IMR-90 (cell line): Measurements from ENCODE around the gene NSD2. TPM values are rescaled to one million over a fixed set of nuclear protein-coding genes. Genes with fewer than 3 reads are reported as not detected.
"Not testable (repeated sequence)": the region's sequence is repeated elsewhere in the genome, so short reads cannot be mapped to it uniquely, and the experiment has no call there.

Experiments used
- ATAC-seq: fragments of 200-7000 bp; cut with Tn5 transposase; 2 replicates; pipeline ENCODE4 v1.9.1; 2020; ENCODE audit warnings: low read depth, mild to moderate bottlenecking, moderate library complexity
- BruUV-seq: library from RNA; stranded (reverse); fragments of 400-500 nt; replicated peaks from 2 replicates; lab custom pipeline; 2021; lab: Mats Ljungman, UMichigan
- CTCF ChIA-PET: fragments of 300-600 bp; formaldehyde crosslinking; extraction: SDS; loops from one replicate; lab custom pipeline; 2021; ENCODE audit warnings: antibody characterized with exemption; lab: Yijun Ruan, JAX
- POLR2A ChIA-PET: fragments of 300-600 bp; sonication (Branson Sonifier 250); formaldehyde crosslinking; loops from one replicate; lab custom pipeline; 2022; ENCODE audit warnings: antibody characterized with exemption; ENCODE audit not compliant: unreplicated experiment; lab: Charles Lee
- DNase-seq: peaks from one replicate; pipeline ENCODE4 v3.0.0; 2013
- H2AFZ ChIP-seq: replicated peaks from 2 replicates; pipeline ENCODE3; 2013; ENCODE audit warnings: low read length, mild to moderate bottlenecking; ENCODE audit not compliant: poor library complexity
- H2AK5ac ChIP-seq: 2 replicates; pipeline ENCODE4 v1.6.1; 2013; ENCODE audit warnings: low read depth, low read length, inconsistent platforms
- H2AK9ac ChIP-seq: replicated peaks from 2 replicates; pipeline ENCODE3; 2013; ENCODE audit warnings: mild to moderate bottlenecking, low read depth, low read length, moderate library complexity; ENCODE audit not compliant: poor library complexity
- H2BK120ac ChIP-seq: 2 replicates; pipeline ENCODE4 v1.6.1; 2013; ENCODE audit warnings: low read depth, low read length, inconsistent platforms
- H2BK15ac ChIP-seq: 3 replicates; pipeline ENCODE4 v1.6.1; 2013; ENCODE audit warnings: low read depth, low read length, inconsistent platforms
- H2BK20ac ChIP-seq: 2 replicates; pipeline ENCODE4 v1.6.1; 2013; ENCODE audit warnings: low read depth, mild to moderate bottlenecking, inconsistent platforms, low read length, moderate library complexity
- H2BK5ac ChIP-seq: 2 replicates; pipeline ENCODE4 v1.6.1; 2013; ENCODE audit warnings: mild to moderate bottlenecking, low read depth, low read length, inconsistent platforms; ENCODE audit not compliant: poor library complexity, severe bottlenecking
- H3K14ac ChIP-seq: replicated peaks from 2 replicates; pipeline ENCODE4 v1.6.1; 2013; ENCODE audit warnings: low read depth, low read length, inconsistent platforms
- H3K18ac ChIP-seq: 2 replicates; pipeline ENCODE4 v1.6.1; 2013; ENCODE audit warnings: low read depth, low read length, control low read depth
- H3K23ac ChIP-seq: 2 replicates; pipeline ENCODE4 v1.6.1; 2013; ENCODE audit warnings: low read depth, low read length, inconsistent platforms
- H3K27ac ChIP-seq: 2 replicates; pipeline ENCODE4 v1.5.1; 2013; ENCODE audit warnings: mild to moderate bottlenecking, control low read depth, low read length; ENCODE audit not compliant: insufficient read depth
- H3K27me3 ChIP-seq: 2 replicates; pipeline ENCODE4 v1.6.1; 2013; ENCODE audit warnings: low read length; ENCODE audit not compliant: control insufficient read depth, insufficient read depth
- H3K36me3 ChIP-seq: 2 replicates; pipeline ENCODE4 v1.6.1; 2013; ENCODE audit warnings: low read length, mixed read lengths; ENCODE audit not compliant: control insufficient read depth, insufficient read depth
- H3K4ac ChIP-seq: 2 replicates; pipeline ENCODE4 v1.6.1; 2013; ENCODE audit warnings: low read depth, low read length, inconsistent platforms
- H3K4me1 ChIP-seq: 2 replicates; pipeline ENCODE4 v1.6.1; 2013; ENCODE audit warnings: low read length, mixed read lengths; ENCODE audit not compliant: control insufficient read depth, insufficient read depth
- H3K4me2 ChIP-seq: 2 replicates; pipeline ENCODE4 v1.6.1; 2013; ENCODE audit warnings: low read depth, mild to moderate bottlenecking, control low read depth, low read length, moderate library complexity
- H3K4me3 ChIP-seq: 2 replicates; pipeline ENCODE4 v1.5.1; 2013; ENCODE audit warnings: low read depth, mild to moderate bottlenecking, control low read depth, low read length, moderate library complexity; ENCODE audit not compliant: insufficient read depth
- H3K56ac ChIP-seq: 2 replicates; pipeline ENCODE4 v1.6.1; 2013; ENCODE audit warnings: low read length, inconsistent platforms; ENCODE audit not compliant: insufficient read depth; ENCODE audit errors: extremely low read depth
- H3K79me1 ChIP-seq, 2 experiments: 2 replicates each; pipeline ENCODE4 v1.6.1; 2013; ENCODE audit warnings: low read length in 2 of 2, inconsistent platforms in 1 of 2, low read depth in 1 of 2
- H3K9ac ChIP-seq: 2 replicates; pipeline ENCODE4 v1.6.1; 2013; ENCODE audit warnings: low read depth, low read length, control low read depth
- H3K9me1 ChIP-seq: 2 replicates; pipeline ENCODE4 v1.6.1; 2013; ENCODE audit warnings: low read length, inconsistent platforms; ENCODE audit not compliant: insufficient read depth
- H3K9me3 ChIP-seq: 2 replicates; pipeline ENCODE4 v1.6.1; 2013; ENCODE audit warnings: low read length; ENCODE audit not compliant: control insufficient read depth, insufficient read depth
- H4K20me1 ChIP-seq: 2 replicates; pipeline ENCODE4 v1.6.1; 2013; ENCODE audit warnings: low read length, inconsistent platforms; ENCODE audit not compliant: insufficient read depth
- H4K5ac ChIP-seq: 2 replicates; pipeline ENCODE4 v1.6.1; 2013; ENCODE audit warnings: mild to moderate bottlenecking, low read depth, low read length, control low read depth
- H4K8ac ChIP-seq, 2 experiments: 2 replicates each; pipeline ENCODE4 v1.6.1; 2013; ENCODE audit warnings: low read depth in 2 of 2, low read length in 2 of 2, control low read depth in 1 of 2, inconsistent platforms in 1 of 2
- H4K91ac ChIP-seq: 2 replicates; pipeline ENCODE4 v1.6.1; 2013; ENCODE audit warnings: low read depth, low read length, inconsistent platforms; ENCODE audit not compliant: insufficient read depth
- MAZ ChIP-seq: IDR thresholded peaks from 2 replicates; pipeline ENCODE4 v1.6.1; 2012; ENCODE audit warnings: low read depth, mild to moderate bottlenecking, low read length, improper control_type of control experiment, moderate library complexity, borderline replicate concordance
- WGBS, 2 experiments: methylation state at CpG; one replicate each; pipeline versions ENCODE4 v1.1.5 to v1.1.7; 2013; ENCODE audit warnings: missing lambda C conversion rate in 2 of 2; ENCODE audit not compliant: insufficient read length in 1 of 2; ENCODE audit errors: extremely low coverage in 2 of 2; 5-methylcytosine and 5-hydroxymethylcytosine counted together
- dilution Hi-C: fragments of 300-500 bp; cut with HindIII; formaldehyde crosslinking; loops from one replicate; pipeline ENCODE4 v1.14.3; 2018; ENCODE audit warnings: low sequenced_read_pairs; ENCODE audit not compliant: unreplicated experiment
- in situ Hi-C: fragments of 300-500 bp; cut with MboI; formaldehyde crosslinking; loops from 3 replicates; pipeline ENCODE4 v1.14.3; 2019; ENCODE audit warnings: low sequenced_read_pairs, inconsistent platforms, mixed read lengths
- intact Hi-C: fragments of 100-400 bp; cut with micrococcal nuclease; formaldehyde crosslinking; loops from 2 replicates; pipeline ENCODE4 v1.10.0; 2022
- polyA plus RNA-seq, 3 experiments: library from polyadenylated mRNA; depleted of rRNA; stranded (reverse); fragments of >200 nt; gene quantifications; 2 replicates each; pipeline ENCODE4 v1.2.3, GENCODE V29; 2012; ENCODE audit warnings: low replicate concordance in 1 of 3
- total RNA-seq: library from RNA; depleted of rRNA; stranded (reverse); fragments of >200 nt; gene quantifications from 2 replicates; pipeline ENCODE4 v1.2.3, GENCODE V29; 2012

The NSD2 gene
- total and polyA plus RNA-seq, 2 of the 4 experiments (the other 2 are of a cell fraction) = 35.9 to 68.1 TPM

GRCh38 chr4:1843852-1844251, 27.3 kb upstream of the NSD2 start:
- no peak for DNase-seq
- in situ Hi-C loops = no loop called here
- Histone ChIP-seq H3K9me1 (peaks cover 18% of the 10 kb centered on the region), H4K20me1 (peaks cover 30% of the 10 kb centered on the region), H2BK120ac (peak overlapping the region; percentile 26; the same call in 1 of the 2 replicates), H3K27ac (peak overlapping the region; percentile 4; the same call in 1 of the 2 replicates), H4K5ac (no peak overlapping the region), H3K79me1 (peaks cover 18 to 67% of the 10 kb centered on the region in 2 experiments), H2BK20ac (no peak overlapping the region), H2AK5ac (peak overlapping the region; percentile 29; the same call in 1 of the 2 replicates), H2BK5ac (no peak overlapping the region), H2BK15ac (no peak overlapping the region), H3K23ac (peak overlapping the region; percentile 42; the same call in 1 of the 2 replicates), H4K91ac (peak overlapping the region; percentile 1; the same call in 1 of the 2 replicates), H3K14ac (no peak overlapping the region; the same call in 1 of the 2 replicates), H3K36me3 (peaks cover 36% of the 10 kb centered on the region), H4K8ac (peak overlapping the region in 1 of 2 experiments; percentile 58; a peak in 1 of 4 replicates), H3K4me2 (no peak overlapping the region), H2AK9ac (peak overlapping the region; percentile 33), H3K56ac (no peak overlapping the region), H3K4ac (peak overlapping the region; percentile 52; the same call in 1 of the 2 replicates), H3K27me3 (no peaks in the 10 kb centered on the region), H2AFZ (no peak overlapping the region), H3K9ac (no peak overlapping the region), H3K9me3 (no peaks in the 10 kb centered on the region), H3K4me3 (no peak overlapping the region), H3K18ac (no peak overlapping the region), H3K4me1 (peaks cover 21% of the 10 kb centered on the region)
- ChIA-PET POLR2A (no interaction called here), CTCF (no interaction called here)
- intact Hi-C loops = loop anchor here (2.0 kb wide), 1 partner anchor 55 kb away; no protein-coding TSS in a partner anchor
- dilution Hi-C loops = no loop called here
- TF ChIP-seq MAZ = no peak
- BruUV-seq = no TSS peak
- ATAC-seq = no peak
- WGBS, 2 experiments = 66% methylated on average over 5 of the region's 10 CpGs; no CpG with 5 or more reads in 1 of the 2 experiments

GRCh38 chr4:1844618-1845017, 26.6 kb upstream of the NSD2 start:
- in situ Hi-C loops, H3K9me3 ChIP-seq, ATAC-seq, H4K8ac ChIP-seq, H2BK120ac ChIP-seq, H3K27ac ChIP-seq, H3K18ac ChIP-seq, H4K5ac ChIP-seq, POLR2A ChIA-PET, H3K56ac ChIP-seq, H2AK5ac ChIP-seq, H2BK5ac ChIP-seq, H2BK15ac ChIP-seq, H3K4me3 ChIP-seq, H2BK20ac ChIP-seq, H3K4me2 ChIP-seq, H2AFZ ChIP-seq, intact Hi-C loops, H4K91ac ChIP-seq, H3K23ac ChIP-seq, DNase-seq, H3K4ac ChIP-seq, H2AK9ac ChIP-seq, H3K27me3 ChIP-seq, H3K9ac ChIP-seq, BruUV-seq, H3K14ac ChIP-seq, dilution Hi-C loops: not testable (repeated sequence)
- Histone ChIP-seq H3K9me1 (peaks cover 18% of the 10 kb centered on the region), H4K20me1 (peaks cover 30% of the 10 kb centered on the region), H3K79me1 (peaks cover 18 to 67% of the 10 kb centered on the region in 2 experiments), H3K36me3 (peaks cover 31% of the 10 kb centered on the region), H3K4me1 (peaks cover 21% of the 10 kb centered on the region)
- CTCF ChIA-PET = interaction anchor here (0.7 kb wide), 1 partner anchor 177 kb away, joined by 4 read pairs; no protein-coding TSS in a partner anchor
- WGBS, 2 experiments = 100% methylated on average over 3 of the region's 10 CpGs; no CpG with 5 or more reads in 1 of the 2 experiments
